Measurements from ENCODE around the gene STKLD1. TPM values are rescaled to one million over a fixed set of nuclear protein-coding genes. Genes with fewer than 3 reads are reported as not detected.
"Not testable (repeated sequence)": the region's sequence is repeated elsewhere in the genome, so short reads cannot be mapped to it uniquely, and the experiment has no call there.

STKLD1 gene
- total RNA-seq, 1 donor from 2014 or later = 1.3 TPM

DNA sequence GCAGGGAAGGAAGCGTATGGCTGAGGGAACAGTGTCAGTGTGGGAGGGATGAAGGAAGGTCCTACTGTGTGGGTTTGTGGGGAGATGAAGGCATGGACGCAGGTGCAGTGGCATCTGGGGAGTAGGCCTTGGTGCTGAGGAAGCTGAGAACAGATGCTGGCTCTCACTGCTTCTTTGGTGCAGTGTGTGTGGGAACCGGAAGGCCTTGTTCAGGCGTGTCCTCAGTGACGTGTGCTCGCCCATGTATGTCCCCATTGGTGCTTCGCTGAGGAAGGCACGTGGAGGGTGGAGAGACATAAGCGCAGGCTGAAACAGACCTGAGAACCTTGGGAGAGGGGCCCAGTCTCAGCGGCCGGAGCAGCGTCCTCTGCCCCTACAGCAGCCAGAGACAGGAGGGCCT is 64.7 kb downstream of the STKLD1 start:
- TF ChIP-seq, protein P1, sequence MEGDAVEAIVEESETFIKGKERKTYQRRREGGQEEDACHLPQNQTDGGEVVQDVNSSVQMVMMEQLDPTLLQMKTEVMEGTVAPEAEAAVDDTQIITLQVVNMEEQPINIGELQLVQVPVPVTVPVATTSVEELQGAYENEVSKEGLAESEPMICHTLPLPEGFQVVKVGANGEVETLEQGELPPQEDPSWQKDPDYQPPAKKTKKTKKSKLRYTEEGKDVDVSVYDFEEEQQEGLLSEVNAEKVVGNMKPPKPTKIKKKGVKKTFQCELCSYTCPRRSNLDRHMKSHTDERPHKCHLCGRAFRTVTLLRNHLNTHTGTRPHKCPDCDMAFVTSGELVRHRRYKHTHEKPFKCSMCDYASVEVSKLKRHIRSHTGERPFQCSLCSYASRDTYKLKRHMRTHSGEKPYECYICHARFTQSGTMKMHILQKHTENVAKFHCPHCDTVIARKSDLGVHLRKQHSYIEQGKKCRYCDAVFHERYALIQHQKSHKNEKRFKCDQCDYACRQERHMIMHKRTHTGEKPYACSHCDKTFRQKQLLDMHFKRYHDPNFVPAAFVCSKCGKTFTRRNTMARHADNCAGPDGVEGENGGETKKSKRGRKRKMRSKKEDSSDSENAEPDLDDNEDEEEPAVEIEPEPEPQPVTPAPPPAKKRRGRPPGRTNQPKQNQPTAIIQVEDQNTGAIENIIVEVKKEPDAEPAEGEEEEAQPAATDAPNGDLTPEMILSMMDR (conservative IDR thresholded peaks at IDR 0.05; ENCODE audit: low read depth, low read length) = no peak

DNA sequence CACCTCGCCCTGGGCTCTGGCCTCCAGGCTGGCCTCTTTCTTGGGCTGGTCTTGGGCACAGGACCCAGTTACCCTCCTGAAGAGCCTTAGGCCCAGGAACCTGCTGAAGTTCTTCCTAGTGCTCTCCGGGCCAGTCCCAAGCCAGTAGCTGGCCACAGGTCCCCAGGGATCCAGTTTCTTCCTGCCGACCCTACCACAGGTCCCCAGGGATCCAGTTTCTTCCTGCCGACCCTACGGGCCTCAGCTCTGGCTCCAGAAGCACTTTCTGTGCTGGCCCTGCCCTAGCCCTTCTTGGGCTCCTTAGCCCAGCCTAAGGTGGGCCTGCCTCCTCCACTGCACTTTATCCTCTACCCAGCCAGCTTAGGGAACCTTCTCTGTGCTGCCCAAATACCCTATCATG is 65.4 kb downstream of the STKLD1 start:
- DNase-seq (ENCODE audit: low read depth) = no peak
- TF ChIP-seq, protein P1 (conservative IDR thresholded peaks at IDR 0.05; ENCODE audit: low read depth, low read length) = no peak
- H3K4me3 ChIP-seq (ENCODE audit: low read depth, low read length) = no peak overlapping the region

More for the DNA sequence above, 64.7 kb downstream of the STKLD1 start:
- no peak overlapping the region for H3K4me3 ChIP-seq (ENCODE audit: low read depth, low read length)
- no peak for DNase-seq (ENCODE audit: low read depth)

DNA sequence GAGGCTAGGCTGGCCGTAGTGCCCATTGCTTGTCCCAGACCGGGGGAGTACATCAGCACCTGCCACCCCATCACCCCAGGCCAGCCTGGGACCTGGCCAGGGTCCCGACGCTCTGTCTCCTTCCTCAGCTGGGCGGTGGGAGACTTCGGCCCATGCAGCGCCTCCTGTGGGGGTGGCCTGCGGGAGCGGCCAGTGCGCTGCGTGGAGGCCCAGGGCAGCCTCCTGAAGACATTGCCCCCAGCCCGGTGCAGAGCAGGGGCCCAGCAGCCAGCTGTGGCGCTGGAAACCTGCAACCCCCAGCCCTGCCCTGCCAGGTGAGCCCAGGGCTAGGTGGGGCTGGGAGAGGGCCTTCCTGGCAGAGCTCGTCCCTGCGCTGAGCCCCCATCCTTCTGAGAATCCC is 67.1 kb downstream of the STKLD1 start:
- TF ChIP-seq, protein P1 (conservative IDR thresholded peaks at IDR 0.05; ENCODE audit: low read depth, low read length) = no peak

DNA sequence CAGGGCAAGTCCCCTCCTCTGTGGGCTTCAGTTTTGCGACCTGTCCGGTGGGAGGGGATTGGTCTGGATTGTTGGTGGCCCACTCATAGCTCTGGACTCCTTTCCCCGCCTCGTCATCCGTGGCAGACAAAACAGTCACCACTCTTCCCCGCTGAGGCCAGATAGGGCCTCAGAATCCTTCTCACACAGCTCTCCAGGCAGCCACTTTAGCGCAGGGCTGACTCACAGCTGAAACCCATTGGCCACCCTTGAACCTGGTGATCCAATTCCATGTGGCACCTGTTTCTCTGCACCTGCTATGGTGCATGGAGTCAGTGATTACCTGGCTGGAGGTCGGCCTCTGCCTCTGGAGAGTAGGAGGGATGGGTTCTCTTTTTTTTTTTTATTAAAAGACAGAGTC is 67.8 kb downstream of the STKLD1 start:
- no peak overlapping the region for H3K4me3 ChIP-seq (ENCODE audit: low read depth, low read length)
- no peak for DNase-seq (ENCODE audit: low read depth)
- TF ChIP-seq, protein P1 (conservative IDR thresholded peaks at IDR 0.05; ENCODE audit: low read depth, low read length) = no peak

More for the DNA sequence above, 67.1 kb downstream of the STKLD1 start:
- no peak overlapping the region for H3K4me3 ChIP-seq (ENCODE audit: low read depth, low read length)
- no peak for DNase-seq (ENCODE audit: low read depth)

DNA sequence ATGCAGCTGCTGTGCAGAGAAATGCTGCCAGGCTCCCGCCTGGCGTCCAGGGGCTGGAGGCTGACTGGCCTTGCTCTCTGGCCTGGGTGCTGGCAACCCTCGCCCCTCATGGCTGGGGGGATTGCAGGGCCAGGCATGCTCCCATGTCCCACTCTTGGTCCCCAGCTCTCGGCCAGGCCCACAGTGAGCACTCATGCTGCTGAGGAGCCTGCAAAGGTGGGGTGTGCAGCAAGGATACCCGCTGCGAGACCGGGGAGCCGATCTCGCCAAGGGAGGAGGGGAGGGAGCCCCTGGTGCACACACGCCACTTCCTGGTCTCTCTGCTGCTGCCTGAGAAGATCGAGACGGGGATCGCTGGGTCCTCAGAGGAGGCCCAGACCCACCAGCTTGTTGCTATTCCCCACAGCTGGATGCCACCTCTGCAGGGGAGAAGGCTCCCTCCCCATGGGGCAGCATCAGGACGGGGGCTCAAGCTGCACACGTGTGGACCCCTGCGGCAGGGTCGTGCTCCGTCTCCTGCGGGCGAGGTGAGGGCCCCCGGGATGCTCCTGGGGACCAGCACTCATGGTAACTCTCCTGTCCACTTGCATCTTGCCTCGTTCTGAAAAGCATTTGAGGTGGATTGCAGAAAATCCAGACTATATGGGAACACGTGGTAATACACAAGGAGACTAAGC is 69.3 kb downstream of the STKLD1 start:
- TF ChIP-seq, protein P1 (conservative IDR thresholded peaks at IDR 0.05; ENCODE audit: low read depth, low read length) = no peak
- H3K4me3 ChIP-seq (ENCODE audit: low read depth, low read length) = no peak overlapping the region
- DNase-seq (ENCODE audit: low read depth) = no peak

DNA sequence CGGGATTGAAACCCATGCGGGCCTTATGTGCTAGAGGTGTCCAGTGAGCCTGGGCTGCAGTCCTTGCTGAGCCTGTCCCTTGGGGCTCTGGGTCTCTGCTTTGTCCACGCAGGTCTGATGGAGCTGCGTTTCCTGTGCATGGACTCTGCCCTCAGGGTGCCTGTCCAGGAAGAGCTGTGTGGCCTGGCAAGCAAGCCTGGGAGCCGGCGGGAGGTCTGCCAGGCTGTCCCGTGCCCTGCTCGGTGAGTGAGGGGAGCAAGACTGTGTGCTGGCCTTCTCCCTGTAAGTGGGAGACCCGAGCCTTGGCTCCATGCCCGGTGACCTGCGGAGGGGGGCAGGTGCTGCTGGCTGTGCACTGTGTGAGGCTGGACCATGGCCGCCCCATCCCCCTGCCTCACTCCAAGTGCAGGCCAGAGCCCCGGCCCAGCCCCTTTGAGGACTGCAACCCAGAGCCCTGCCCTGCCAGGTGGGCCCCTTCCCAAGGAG is 72.4 kb downstream of the STKLD1 start:
- TF ChIP-seq, protein P1 (conservative IDR thresholded peaks at IDR 0.05; ENCODE audit: low read depth, low read length) = no peak
- H3K4me3 ChIP-seq (ENCODE audit: low read depth, low read length) = no peak overlapping the region

DNA sequence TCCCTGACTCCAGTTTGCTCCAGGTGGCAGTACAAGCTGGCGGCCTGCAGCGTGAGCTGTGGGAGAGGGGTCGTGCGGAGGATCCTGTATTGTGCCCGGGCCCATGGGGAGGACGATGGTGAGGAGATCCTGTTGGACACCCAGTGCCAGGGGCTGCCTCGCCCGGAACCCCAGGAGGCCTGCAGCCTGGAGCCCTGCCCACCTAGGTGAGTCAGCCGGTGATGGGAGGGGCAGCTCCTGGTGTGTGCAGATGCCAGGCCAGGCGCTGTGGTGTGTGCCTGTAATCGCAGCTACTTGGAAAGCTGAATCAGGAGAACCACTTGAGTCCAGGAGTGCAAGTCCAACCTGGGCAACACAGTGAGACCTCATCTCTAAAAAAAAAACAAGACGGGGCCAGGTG is 73.6 kb downstream of the STKLD1 start:
- no peak overlapping the region for H3K4me3 ChIP-seq (ENCODE audit: low read depth, low read length)
- DNase-seq (ENCODE audit: low read depth) = no peak
- TF ChIP-seq, protein P1 (conservative IDR thresholded peaks at IDR 0.05; ENCODE audit: low read depth, low read length) = no peak

More for the DNA sequence above, 72.4 kb downstream of the STKLD1 start:
- DNase-seq (ENCODE audit: low read depth) = no peak

DNA sequence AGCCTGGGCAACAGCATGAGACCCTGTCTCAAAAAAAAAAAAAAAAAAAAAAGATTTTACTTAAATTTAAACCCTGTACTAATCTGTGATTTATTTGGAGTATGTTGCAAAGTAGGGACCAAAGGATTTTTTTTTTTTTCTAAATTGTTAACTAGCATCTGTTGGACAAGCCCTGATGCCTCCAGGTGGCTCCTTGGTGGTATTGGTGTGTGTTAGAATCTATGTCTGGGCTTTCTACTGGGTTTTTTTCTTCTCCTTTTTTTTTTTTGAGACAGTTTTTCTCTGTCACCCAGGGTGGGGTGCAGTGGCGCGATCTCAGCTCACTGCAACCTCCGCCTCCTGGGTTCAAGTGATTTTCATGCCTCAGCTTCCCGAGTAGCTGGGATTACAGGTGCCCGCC is 75.7 kb downstream of the STKLD1 start:
- DNase-seq (ENCODE audit: low read depth); H3K4me3 ChIP-seq (ENCODE audit: low read depth, low read length): not testable (repeated sequence)

All from epithelial cell of proximal tubule (primary cell).